GM12864 (cell line): Measurements from ENCODE around the gene SH3GL3.

Experiments used
- DNase-seq: peaks from one replicate; pipeline ENCODE4 v3.0.0-alpha.2; 2011; ENCODE audit warnings: low read depth
- H3K4me3 ChIP-seq: 2 replicates; pipeline ENCODE4 v1.5.1; 2011; ENCODE audit warnings: mild to moderate bottlenecking, low read depth, low read length, control low read depth
- CTCF ChIP-seq: IDR thresholded peaks from 2 replicates; pipeline ENCODE4 v1.5.1; 2011; ENCODE audit warnings: low read depth, mild to moderate bottlenecking, moderate library complexity, low read length, control low read depth, inconsistent platforms; ENCODE audit errors: missing control alignments

SH3GL3 gene

GRCh38 chr15:83474578-83474977 lies 27.4 kb downstream of the SH3GL3 start:
- no peak for TF ChIP-seq CTCF
- no peak for DNase-seq
- H3K4me3 ChIP-seq = no peak overlapping the region

- DNase-seq = no peak
- TF ChIP-seq CTCF = no peak
Measured at GRCh38 chr15:83475551-83475950, 28.4 kb downstream of the SH3GL3 start.

GRCh38 chr15:83476066-83476465 lies 28.9 kb downstream of the SH3GL3 start:
- TF ChIP-seq CTCF = no peak

More at GRCh38 chr15:83475551-83475950, 28.4 kb downstream of the SH3GL3 start:
- H3K4me3 ChIP-seq = no peak overlapping the region

GRCh38 chr15:83476708-83477107 lies 29.6 kb downstream of the SH3GL3 start:
- DNase-seq = no peak
- TF ChIP-seq CTCF = no peak
- no peak overlapping the region for H3K4me3 ChIP-seq

More at GRCh38 chr15:83476066-83476465, 28.9 kb downstream of the SH3GL3 start:
- DNase-seq = no peak
- H3K4me3 ChIP-seq = no peak overlapping the region

GRCh38 chr15:83477172-83477807 lies 30.1 kb downstream of the SH3GL3 start:
- no peak overlapping the region for H3K4me3 ChIP-seq
- DNase-seq = no peak
- no peak for TF ChIP-seq CTCF

GRCh38 chr15:83477808-83478537 lies 30.8 kb downstream of the SH3GL3 start:
- H3K4me3 ChIP-seq = no peak overlapping the region
- no peak for TF ChIP-seq CTCF
- DNase-seq = no peak
